Liver (tissue), 9 donors: Measurements from ENCODE around the gene TM4SF5. TPM values are rescaled to one million over a fixed set of nuclear protein-coding genes. Genes with fewer than 3 reads are reported as not detected.

Experiments
- DNase-seq: peaks from one replicate; pipeline ENCODE4 v3.0.0-alpha.2; 2017; ENCODE audit warnings: low spot score
- H3K27ac ChIP-seq, 2 donors: one replicate each; pipeline ENCODE4 v1.7.0; 2013; ENCODE audit warnings: inconsistent platforms in 2 of 2, low read length in 2 of 2, control low read depth in 1 of 2, low read depth in 1 of 2, mild to moderate bottlenecking in 1 of 2
- H3K27me3 ChIP-seq, 4 donors: one replicate each; pipeline versions ENCODE4 v1.6.1 to v1.7.0; 2013; ENCODE audit warnings: low read length in 3 of 4, inconsistent platforms in 1 of 4, mild to moderate bottlenecking in 1 of 4, moderate library complexity in 1 of 4; ENCODE audit not compliant: control insufficient read depth in 4 of 4, insufficient read depth in 4 of 4
- H3K36me3 ChIP-seq, 4 donors: one replicate each; pipeline versions ENCODE4 v1.6.1 to v1.7.0; 2013; ENCODE audit warnings: low read length in 3 of 4, mild to moderate bottlenecking in 3 of 4, low read depth in 1 of 4, moderate library complexity in 1 of 4; ENCODE audit not compliant: control insufficient read depth in 4 of 4, insufficient read depth in 3 of 4
- H3K4me1 ChIP-seq, 4 donors: one replicate each; pipeline versions ENCODE4 v1.6.1 to v1.7.0; 2013; ENCODE audit warnings: low read length in 3 of 4, mild to moderate bottlenecking in 3 of 4, moderate library complexity in 1 of 4; ENCODE audit not compliant: control insufficient read depth in 4 of 4, insufficient read depth in 4 of 4
- H3K4me3 ChIP-seq, 3 donors: one replicate each; pipeline versions ENCODE4 v1.6.1 to v1.7.0; 2013; ENCODE audit warnings: low read length in 3 of 3, control low read depth in 1 of 3, low read depth in 1 of 3, mild to moderate bottlenecking in 1 of 3
- H3K9ac ChIP-seq, 2 donors: one replicate each; pipeline ENCODE4 v1.7.0; 2013; ENCODE audit warnings: low read length in 2 of 2, mild to moderate bottlenecking in 2 of 2, moderate library complexity in 2 of 2, control low read depth in 1 of 2, low read depth in 1 of 2
- H3K9me3 ChIP-seq, 4 donors: one replicate each; pipeline versions ENCODE4 v1.6.1 to v1.7.0; 2013; ENCODE audit warnings: low read length in 3 of 4; ENCODE audit not compliant: control insufficient read depth in 4 of 4
- ATF3 ChIP-seq: IDR thresholded peaks from 2 replicates; pipeline ENCODE4 v1.6.1; 2016; ENCODE audit warnings: antibody characterized with exemption
- EGR1 ChIP-seq, 2 donors: IDR thresholded peaks; 2 replicates each; pipeline ENCODE4 v1.6.1; 2016 to 2018; ENCODE audit warnings: antibody characterized with exemption in 2 of 2, low read depth in 2 of 2
- FOXA1 ChIP-seq: IDR thresholded peaks from 2 replicates; pipeline ENCODE4 v1.6.1; 2016; ENCODE audit warnings: antibody characterized with exemption
- FOXA2 ChIP-seq: IDR thresholded peaks from 2 replicates; pipeline ENCODE4 v1.6.1; 2016; ENCODE audit warnings: antibody characterized with exemption
- GABPA ChIP-seq, 2 donors: IDR thresholded peaks in 1 of 2; conservative IDR thresholded peaks in 1 of 2; 2 replicates each; pipeline ENCODE4 v1.6.1; 2016; ENCODE audit warnings: antibody characterized with exemption in 2 of 2, mild to moderate bottlenecking in 1 of 2, moderate library complexity in 1 of 2
- HNF4A ChIP-seq, 2 donors: conservative IDR thresholded peaks; 2 replicates each; pipeline ENCODE4 v1.6.1; 2016; ENCODE audit warnings: antibody characterized with exemption in 2 of 2, mild to moderate bottlenecking in 2 of 2
- HNF4G ChIP-seq: IDR thresholded peaks from 2 replicates; pipeline ENCODE4 v1.6.1; 2016; ENCODE audit warnings: antibody characterized with exemption
- JUND ChIP-seq, 2 donors: IDR thresholded peaks; 2 replicates each; pipeline ENCODE4 v1.6.1; 2016; ENCODE audit warnings: antibody characterized with exemption in 2 of 2
- MAX ChIP-seq: IDR thresholded peaks from 2 replicates; pipeline ENCODE4 v1.6.1; 2016; ENCODE audit warnings: antibody characterized with exemption
- NR2F2 ChIP-seq: IDR thresholded peaks from 2 replicates; pipeline ENCODE4 v1.6.1; 2016; ENCODE audit warnings: antibody characterized with exemption
- RAD21 ChIP-seq, 2 donors: IDR thresholded peaks; 2 replicates each; pipeline ENCODE4 v1.6.1; 2016; ENCODE audit warnings: antibody characterized with exemption in 2 of 2, mild to moderate bottlenecking in 2 of 2
- REST ChIP-seq: IDR thresholded peaks from 2 replicates; pipeline ENCODE4 v1.6.1; 2016; ENCODE audit warnings: antibody characterized with exemption, mild to moderate bottlenecking
- RXRA ChIP-seq, 2 donors: IDR thresholded peaks; 2 replicates each; pipeline ENCODE4 v1.6.1; 2017 to 2018; ENCODE audit warnings: antibody characterized with exemption in 2 of 2, mild to moderate bottlenecking in 1 of 2
- SP1 ChIP-seq: IDR thresholded peaks from 2 replicates; pipeline ENCODE4 v1.6.1; 2018; ENCODE audit warnings: antibody characterized with exemption, mild to moderate bottlenecking
- ZBTB33 ChIP-seq: IDR thresholded peaks from 2 replicates; pipeline ENCODE4 v1.6.1; 2016; ENCODE audit warnings: antibody characterized with exemption
- WGBS: extraction: QIAGEN DNeasy Blood & Tissue Kit; methylation state at CpG from one replicate; pipeline ENCODE4 v1.1.7; 2013; 5-methylcytosine and 5-hydroxymethylcytosine counted together
- polyA plus RNA-seq, 2 donors: library from polyadenylated mRNA; stranded (reverse) in 1 of 2; unstranded in 1 of 2; fragments of 200-250 nt in 1 of 2; fragments of >200 nt in 1 of 2; fragmentation: Nextera tagmentation in 1 of 2; extraction: Ambion mirVana in 1 of 2; gene quantifications; one replicate each; pipeline versions ENCODE4 v1.2.1 to v1.2.3, GENCODE V29; 2013 to 2015
- total RNA-seq, 2 donors: library from RNA; depleted of rRNA; stranded (reverse); fragments of >200 nt; gene quantifications; one replicate each; pipeline ENCODE4 v1.2.3, GENCODE V29; 2014
- donor health status: healthy.
- donor health status: healthy.
- donor health status: healthy.
- donor health status: healthy.
- donor health status: healthy.

TM4SF5 gene
- total and polyA plus RNA-seq, 4 donors: 20.1 to 309 (median 115) TPM

GRCh38 chr17:4790705-4791088, 19.0 kb downstream of the TM4SF5 start (continued):
- TF ChIP-seq REST: no peak
- no peak for TF ChIP-seq GABPA (IDR thresholded peaks at IDR 0.05 in 1 of 2, conservative IDR thresholded peaks at IDR 0.05 in 1 of 2)
- no peak for TF ChIP-seq FOXA2
- no peak for TF ChIP-seq RAD21 (IDR thresholded peaks at IDR 0.05)
- TF ChIP-seq EGR1 (IDR thresholded peaks at IDR 0.05; ENCODE audit: low read depth in 2 of 2): no peak
- no peak for TF ChIP-seq SP1

- 99% methylated on average over 1 of the region's 1 CpG for WGBS
- Histone ChIP-seq H3K4me3 (no peak overlapping the region), H3K27ac (no peak overlapping the region)
Observed at GRCh38 chr17:4795168-4795567, 23.5 kb downstream of the TM4SF5 start.

GRCh38 chr17:4796552-4796920, 24.9 kb downstream of the TM4SF5 start:
- Histone ChIP-seq H3K9ac (peak overlapping the region; percentile 66 to 94), H3K4me3 (peak overlapping the region; percentile 80 to 100 (median 91)), H3K9me3 (no peaks in the 10 kb centered on the region), H3K27ac (peak overlapping the region; percentile 19 to 75), H3K27me3 (no peaks in the 10 kb centered on the region), H3K36me3 (peaks cover 6 to 20% (median 16%) of the 10 kb centered on the region in 4 donors), H3K4me1 (peaks cover 4 to 15% (median 12%) of the 10 kb centered on the region in 4 donors)
- DNase-seq: no peak
- WGBS: under 1% methylated on average over 7 of the region's 7 CpGs
- TF ChIP-seq HNF4G (no peak), JUND (IDR thresholded peaks at IDR 0.05) (no peak), GABPA (IDR thresholded peaks at IDR 0.05 in 1 of 2, conservative IDR thresholded peaks at IDR 0.05 in 1 of 2) (no peak), HNF4A (conservative IDR thresholded peaks at IDR 0.05) (no peak), REST (no peak), NR2F2 (no peak), MAX (no peak), ZBTB33 (no peak), FOXA1 (no peak), SP1 (no peak), ATF3 (no peak), EGR1 (IDR thresholded peaks at IDR 0.05; ENCODE audit: low read depth in 2 of 2) (no peak), RAD21 (IDR thresholded peaks at IDR 0.05) (no peak), RXRA (IDR thresholded peaks at IDR 0.05) (no peak)

More at GRCh38 chr17:4795168-4795567, 23.5 kb downstream of the TM4SF5 start:
- DNase-seq: no peak
- Histone ChIP-seq H3K9ac (no peak overlapping the region), H3K36me3 (peaks cover 6 to 20% (median 16%) of the 10 kb centered on the region in 4 donors), H3K9me3 (no peaks in the 10 kb centered on the region), H3K4me1 (peaks cover 4 to 20% (median 16%) of the 10 kb centered on the region in 4 donors), H3K27me3 (no peaks in the 10 kb centered on the region)
- TF ChIP-seq MAX: no peak
- TF ChIP-seq HNF4G: peak; percentile 1
- TF ChIP-seq FOXA2: no peak
